Bronchial epithelial cell (primary cell): Measurements from ENCODE around the gene SLC36A3. TPM values are rescaled to one million over a fixed set of nuclear protein-coding genes. Genes with fewer than 3 reads are reported as not detected.
"Not testable (repeated sequence)": the region's sequence is repeated elsewhere in the genome, so short reads cannot be mapped to it uniquely, and the experiment has no call there.

Experiments
- DNase-seq: peaks from one replicate; pipeline ENCODE4 v3.0.0-alpha.2; 2010; ENCODE audit warnings: low read depth
- FAIRE-seq: peaks from 2 replicates; lab custom pipeline; 2011; peaks lifted over from hg19 to GRCh38; lab: Jason Lieb, UNC
- H3K27me3 ChIP-seq: 2 replicates; pipeline ENCODE4 v1.5.1; 2011; ENCODE audit warnings: low read length; ENCODE audit not compliant: control insufficient read depth, insufficient read depth
- H3K36me3 ChIP-seq: 2 replicates; pipeline ENCODE4 v1.5.1; 2011; ENCODE audit warnings: low read length; ENCODE audit not compliant: control insufficient read depth, insufficient read depth
- H3K4me3 ChIP-seq: 2 replicates; pipeline ENCODE4 v1.5.1; 2011; ENCODE audit warnings: mild to moderate bottlenecking, low read depth, low read length, control low read depth
- total RNA-seq: library from RNA; depleted of rRNA; stranded (reverse); fragments of >200 nt; gene quantifications from 2 replicates; pipeline ENCODE4 v1.2.1, GENCODE V29; 2014
- TF ChIP-seq, protein P1 (sequence below): IDR thresholded peaks from 2 replicates; pipeline ENCODE4 v1.5.1; 2011; ENCODE audit warnings: mild to moderate bottlenecking, moderate library complexity, low read length, control low read depth, inconsistent platforms; ENCODE audit not compliant: insufficient read depth, severe bottlenecking

SLC36A3 gene
- total RNA-seq, 1 donor from 2014 or later: not detected

DNA sequence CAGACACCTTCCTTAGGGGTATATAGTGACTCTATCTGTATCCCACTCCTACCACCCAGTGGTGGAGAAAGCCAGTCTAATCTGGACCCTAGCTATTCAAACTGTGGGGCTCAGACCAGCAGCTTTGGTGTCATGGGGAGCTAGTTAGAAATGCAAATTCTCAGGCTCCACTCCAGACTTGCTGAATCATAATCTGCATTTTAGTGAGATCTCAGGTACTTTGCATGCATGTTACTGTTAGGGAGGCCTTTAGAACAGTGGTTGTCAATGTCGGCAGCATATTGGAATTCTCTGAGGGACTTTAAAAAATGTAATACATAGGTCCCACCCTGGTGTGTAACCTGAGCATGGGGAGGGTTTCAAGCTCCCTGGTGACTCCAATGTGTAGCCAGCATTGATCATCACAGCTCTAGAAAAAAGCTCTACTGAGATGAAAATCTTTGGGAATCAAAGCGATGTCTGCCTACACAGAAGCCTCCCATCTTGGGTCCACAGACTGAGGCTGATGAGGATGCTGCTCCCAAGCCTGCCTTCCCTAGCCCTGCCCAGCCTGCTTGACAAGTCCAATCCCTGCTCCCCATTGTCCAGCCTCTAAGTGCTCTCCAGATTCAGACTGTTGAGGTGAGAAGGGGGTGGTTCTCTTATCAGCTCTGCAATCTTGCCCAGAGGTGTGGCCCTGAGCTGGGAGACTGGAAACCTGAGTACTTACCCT is 62.5 kb downstream of the SLC36A3 start:
- Histone ChIP-seq H3K36me3 (no peaks in the 10 kb centered on the region), H3K27me3 (no peaks in the 10 kb centered on the region), H3K4me3 (no peak overlapping the region)
- no peak for DNase-seq
- no peak for FAIRE-seq
- TF ChIP-seq, protein P1, sequence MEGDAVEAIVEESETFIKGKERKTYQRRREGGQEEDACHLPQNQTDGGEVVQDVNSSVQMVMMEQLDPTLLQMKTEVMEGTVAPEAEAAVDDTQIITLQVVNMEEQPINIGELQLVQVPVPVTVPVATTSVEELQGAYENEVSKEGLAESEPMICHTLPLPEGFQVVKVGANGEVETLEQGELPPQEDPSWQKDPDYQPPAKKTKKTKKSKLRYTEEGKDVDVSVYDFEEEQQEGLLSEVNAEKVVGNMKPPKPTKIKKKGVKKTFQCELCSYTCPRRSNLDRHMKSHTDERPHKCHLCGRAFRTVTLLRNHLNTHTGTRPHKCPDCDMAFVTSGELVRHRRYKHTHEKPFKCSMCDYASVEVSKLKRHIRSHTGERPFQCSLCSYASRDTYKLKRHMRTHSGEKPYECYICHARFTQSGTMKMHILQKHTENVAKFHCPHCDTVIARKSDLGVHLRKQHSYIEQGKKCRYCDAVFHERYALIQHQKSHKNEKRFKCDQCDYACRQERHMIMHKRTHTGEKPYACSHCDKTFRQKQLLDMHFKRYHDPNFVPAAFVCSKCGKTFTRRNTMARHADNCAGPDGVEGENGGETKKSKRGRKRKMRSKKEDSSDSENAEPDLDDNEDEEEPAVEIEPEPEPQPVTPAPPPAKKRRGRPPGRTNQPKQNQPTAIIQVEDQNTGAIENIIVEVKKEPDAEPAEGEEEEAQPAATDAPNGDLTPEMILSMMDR: no peak

- DNase-seq, H3K4me3 ChIP-seq, H3K36me3 ChIP-seq, FAIRE-seq, H3K27me3 ChIP-seq: not testable (repeated sequence)
Observed at GRCh38 chr5:151240268-151240835, 63.2 kb downstream of the SLC36A3 start.

- DNase-seq: no peak
- H3K36me3 ChIP-seq: no peaks in the 10 kb centered on the region
- TF ChIP-seq, protein P1: peak; percentile 85
- H3K4me3 ChIP-seq: no peak overlapping the region
- H3K27me3 ChIP-seq: no peaks in the 10 kb centered on the region
- FAIRE-seq: no peak
Observed at GRCh38 chr5:151239237-151239861, 64.2 kb downstream of the SLC36A3 start.

DNA sequence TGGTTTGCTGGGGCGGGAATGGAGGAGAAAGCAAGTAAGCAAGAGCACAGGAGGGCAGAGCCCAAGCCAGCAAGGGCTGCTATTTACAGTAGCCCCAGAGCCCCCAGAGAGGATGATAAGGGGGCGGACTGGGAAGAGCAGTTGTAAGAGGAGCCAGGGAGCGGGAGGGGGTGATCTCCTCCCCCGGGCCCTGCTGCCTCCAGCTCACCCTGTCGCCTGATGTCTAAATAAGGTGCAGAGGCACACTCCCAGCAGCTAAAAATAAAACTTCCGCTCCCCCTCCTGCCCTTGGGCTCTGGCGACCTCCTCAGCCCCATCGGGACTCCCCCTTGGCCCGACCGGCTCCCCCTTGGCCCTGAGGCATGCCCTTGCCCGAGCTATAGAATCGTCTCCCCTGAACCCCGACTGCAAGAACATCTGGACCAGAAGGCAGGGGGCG is 65.2 kb downstream of the SLC36A3 start:
- no peak for FAIRE-seq
- no peak for DNase-seq
- TF ChIP-seq, protein P1: no peak
- no peak overlapping the region for H3K4me3 ChIP-seq
- H3K27me3 ChIP-seq: no peaks in the 10 kb centered on the region
- no peaks in the 10 kb centered on the region for H3K36me3 ChIP-seq

DNA sequence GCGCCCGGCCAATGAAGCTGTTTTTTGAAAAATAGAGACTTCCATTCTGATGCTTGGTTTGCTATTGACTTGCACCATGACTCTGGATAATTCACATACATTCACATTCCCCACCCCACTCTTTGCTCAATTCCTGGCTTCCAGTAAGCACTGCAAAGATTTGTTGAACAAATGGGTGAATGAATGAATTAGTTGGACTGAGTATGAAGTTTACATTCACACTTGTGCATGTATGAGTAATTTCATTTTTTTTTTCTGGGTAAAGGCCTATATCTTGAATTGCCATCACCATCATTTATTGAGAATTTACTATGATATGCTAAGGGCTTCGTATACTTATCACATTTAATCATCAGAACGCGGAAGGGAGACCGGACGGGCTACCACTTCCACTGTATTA is 65.9 kb downstream of the SLC36A3 start:
- TF ChIP-seq, protein P1: no peak
- H3K4me3 ChIP-seq: no peak overlapping the region
- FAIRE-seq (no peak), DNase-seq (no peak)
- H3K27me3 ChIP-seq: no peaks in the 10 kb centered on the region
- H3K36me3 ChIP-seq: no peaks in the 10 kb centered on the region

GRCh38 chr5:151236888-151237287 is 66.7 kb downstream of the SLC36A3 start:
- H3K27me3 ChIP-seq: no peaks in the 10 kb centered on the region
- FAIRE-seq: no peak
- DNase-seq: no peak
- H3K4me3 ChIP-seq: no peak overlapping the region
- H3K36me3 ChIP-seq: no peaks in the 10 kb centered on the region
- TF ChIP-seq, protein P1: no peak

DNA sequence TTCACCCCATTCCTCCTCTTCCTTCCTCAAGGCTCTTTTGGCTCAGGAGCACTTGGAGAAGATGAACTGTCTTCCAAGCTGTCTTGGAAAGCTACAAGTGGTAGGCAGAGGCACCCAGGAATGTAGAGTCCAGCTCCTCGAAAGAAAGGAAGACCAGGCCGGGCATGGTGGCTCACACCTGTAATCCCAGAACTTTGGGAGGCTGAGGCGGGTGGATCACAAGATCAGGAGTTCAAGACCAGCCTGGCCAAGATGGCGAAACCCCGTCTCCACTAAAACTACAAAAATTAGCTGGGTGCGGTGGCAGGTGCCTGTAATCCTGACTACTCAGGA is 68.4 kb downstream of the SLC36A3 start:
- not testable (repeated sequence) for DNase-seq, H3K4me3 ChIP-seq, H3K27me3 ChIP-seq, H3K36me3 ChIP-seq, FAIRE-seq
